GM18858 (cell line): Measurements from ENCODE around the gene DSCAML1.
"Not testable (repeated sequence)": the region's sequence is repeated elsewhere in the genome, so short reads cannot be mapped to it uniquely, and the experiment has no call there.

ENCODE experiments used
- ATAC-seq: cut with Tn5 transposase; IDR thresholded peaks from one replicate; pipeline ENCODE4 v1.9.1; 2021; ENCODE audit not compliant: unreplicated experiment

Gene DSCAML1

DNA sequence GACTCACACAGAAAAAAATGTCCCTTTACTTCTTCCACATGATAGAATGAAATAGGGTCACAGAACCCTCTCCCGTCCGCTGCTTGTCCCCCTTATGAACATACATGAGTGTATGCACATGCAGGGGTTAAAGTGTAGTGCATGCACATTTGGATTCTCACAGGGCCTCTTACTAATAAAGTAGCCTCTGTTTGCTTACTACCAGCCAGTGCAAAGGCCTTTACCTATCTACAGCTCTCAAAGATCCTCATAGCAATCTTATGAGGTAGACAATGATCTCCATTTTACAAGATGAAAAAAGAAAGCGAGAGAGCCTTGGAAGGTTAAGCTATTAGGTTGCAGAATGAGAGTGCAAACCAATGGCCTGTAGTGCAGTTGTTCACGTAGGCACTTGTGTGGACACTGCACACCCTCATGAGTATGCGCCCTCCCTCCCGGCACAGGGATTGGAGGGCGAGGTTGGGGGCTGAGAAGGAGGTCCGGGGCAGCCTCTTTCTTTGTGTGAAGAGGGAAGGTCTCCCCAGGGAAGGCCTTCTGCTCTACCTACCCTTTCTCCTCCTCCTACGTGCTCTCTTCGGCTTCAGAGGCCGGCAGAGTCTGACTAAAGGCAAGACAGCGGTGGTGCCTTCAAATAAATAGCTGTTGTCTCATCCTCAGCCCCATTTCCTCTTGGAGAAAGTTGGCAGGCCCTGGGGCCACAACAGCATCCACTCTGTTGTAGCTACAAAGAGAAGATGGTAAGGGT is 378.1 kb downstream of the DSCAML1 start:
- ATAC-seq: no peak

DNA sequence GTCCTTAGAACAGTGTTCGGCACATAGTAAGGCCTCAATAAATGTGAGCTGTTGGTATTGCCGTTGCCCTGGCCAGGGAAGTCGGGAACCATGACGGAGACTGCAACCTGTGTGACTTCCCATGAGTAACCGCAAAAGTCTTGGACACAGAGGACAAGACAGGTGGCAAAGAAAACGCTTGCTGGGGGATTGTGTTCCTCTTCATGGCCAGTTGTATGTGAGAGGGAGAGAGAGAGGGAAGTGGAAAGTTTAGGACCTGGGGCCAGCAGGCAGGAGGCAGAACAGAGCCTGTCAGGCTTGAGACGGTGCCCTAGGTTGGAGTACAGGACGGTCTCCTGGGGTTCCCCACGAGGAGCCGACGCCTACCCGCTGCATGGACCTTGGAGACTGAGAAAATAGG is 379.2 kb downstream of the DSCAML1 start:
- no peak for ATAC-seq

DNA sequence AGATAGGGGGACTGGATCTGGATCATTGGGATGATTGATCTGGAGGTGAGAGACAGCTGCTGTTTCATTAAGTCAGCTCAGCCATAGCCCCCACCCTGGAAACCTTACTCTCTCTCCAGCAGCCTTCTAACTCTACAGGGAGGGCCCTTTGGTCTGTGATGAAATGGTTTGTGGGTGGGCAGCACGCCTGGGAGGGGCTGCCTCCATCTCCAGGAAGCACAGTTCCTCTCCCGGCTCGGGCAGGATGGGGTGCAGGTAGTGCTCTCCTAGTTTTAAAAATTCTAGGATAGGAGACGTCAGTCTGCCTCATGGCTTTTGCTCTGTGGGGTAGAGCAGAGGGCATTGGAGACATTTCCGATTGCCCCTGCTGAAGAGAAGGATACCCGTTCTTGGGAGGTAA is 379.7 kb downstream of the DSCAML1 start:
- no peak for ATAC-seq

DNA sequence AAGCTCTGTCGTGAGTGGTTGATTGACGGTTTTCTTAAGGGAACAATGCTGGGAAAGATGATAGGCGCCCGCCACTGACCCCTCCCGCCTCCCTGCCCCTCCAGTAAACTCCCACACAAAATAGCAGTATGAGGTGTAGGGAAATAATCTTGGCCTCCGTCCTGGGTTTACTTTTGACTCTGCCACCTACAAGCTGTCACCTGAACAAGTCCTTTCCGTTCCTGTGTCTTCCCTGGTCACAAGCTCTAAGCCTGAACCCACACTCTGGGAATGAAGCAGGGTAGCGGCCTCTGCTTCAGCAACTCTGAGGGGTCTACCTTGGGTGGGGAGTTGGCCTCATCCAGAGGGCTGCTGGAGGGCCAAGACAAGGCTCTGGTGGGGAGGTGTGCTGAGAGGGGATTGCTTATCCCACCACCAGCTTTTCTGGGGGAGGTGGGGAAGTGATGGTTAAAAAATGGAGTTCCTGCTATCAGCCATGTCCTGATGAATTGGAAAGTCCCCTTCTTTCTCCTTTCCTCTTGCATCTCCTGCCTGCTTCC is 381.6 kb downstream of the DSCAML1 start:
- no peak for ATAC-seq

DNA sequence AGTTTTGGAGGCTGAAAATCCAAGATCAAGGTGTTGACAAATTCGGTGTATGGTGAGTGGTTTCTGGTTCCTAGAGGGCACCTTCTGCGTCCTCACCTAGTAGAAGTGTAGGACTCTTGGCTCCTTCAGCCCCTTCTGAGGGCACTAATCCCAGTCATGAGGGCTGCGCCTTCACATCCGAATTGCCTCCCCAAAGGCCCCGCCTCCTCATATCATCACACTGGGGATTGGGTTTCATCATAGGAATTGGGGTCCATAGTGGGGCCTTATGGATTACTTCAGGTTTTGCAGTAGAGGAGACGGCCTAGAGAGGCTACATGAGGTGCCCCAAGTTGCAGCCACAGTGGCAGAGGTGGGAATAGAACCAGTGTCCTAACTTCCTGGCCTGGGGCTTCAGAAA is 382.3 kb downstream of the DSCAML1 start:
- ATAC-seq: no peak

DNA sequence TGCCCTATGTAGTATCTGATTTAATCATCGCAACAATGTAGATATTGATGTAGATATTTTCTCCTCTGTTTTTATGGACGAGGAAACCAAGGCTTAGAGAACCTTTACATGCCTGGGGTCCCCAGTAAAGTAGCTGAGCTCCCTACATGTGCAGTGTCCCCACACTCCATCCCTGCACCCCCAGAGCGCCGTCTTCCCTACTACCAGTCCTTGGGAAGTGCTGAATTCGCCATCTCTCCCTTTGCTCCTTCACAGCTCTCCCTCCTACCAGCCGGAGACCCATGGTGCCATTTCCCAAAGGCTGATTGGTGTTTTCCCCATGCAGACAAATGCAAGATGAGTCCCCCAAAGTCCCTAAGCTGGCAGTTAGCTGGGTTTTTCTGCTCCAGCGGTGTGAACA is 383.4 kb downstream of the DSCAML1 start:
- no peak for ATAC-seq

DNA sequence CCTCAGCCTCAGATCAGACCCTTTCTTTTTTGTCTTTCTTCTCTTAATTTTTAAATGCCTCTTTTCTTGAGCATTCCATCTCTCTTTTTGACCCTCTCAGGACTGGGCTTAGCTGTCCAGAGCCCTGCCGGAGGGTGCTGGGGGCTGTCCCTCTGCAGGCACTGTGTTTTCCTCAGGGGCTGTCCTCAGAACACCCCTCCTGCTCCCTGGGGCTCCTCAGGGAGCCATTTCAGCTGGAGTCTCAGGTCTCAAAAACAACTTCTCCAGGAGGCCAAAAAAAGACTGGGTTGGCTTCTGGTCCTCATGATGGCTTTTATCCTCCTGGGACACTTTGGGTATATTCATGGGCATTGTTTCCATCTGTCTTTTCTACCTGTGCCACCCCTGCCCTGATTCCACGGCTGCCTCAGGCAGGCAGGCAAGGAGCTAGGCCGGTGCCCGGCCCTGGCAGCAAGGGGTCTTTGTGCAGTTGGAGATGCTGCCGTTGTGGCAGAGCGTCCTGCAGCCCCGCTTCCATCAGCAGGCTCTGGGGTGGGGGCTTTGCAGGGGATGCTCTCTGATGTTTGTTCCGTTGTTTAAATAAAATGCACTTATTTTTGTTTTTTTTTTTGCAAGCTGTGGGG is 384.3 kb downstream of the DSCAML1 start:
- no peak for ATAC-seq

DNA sequence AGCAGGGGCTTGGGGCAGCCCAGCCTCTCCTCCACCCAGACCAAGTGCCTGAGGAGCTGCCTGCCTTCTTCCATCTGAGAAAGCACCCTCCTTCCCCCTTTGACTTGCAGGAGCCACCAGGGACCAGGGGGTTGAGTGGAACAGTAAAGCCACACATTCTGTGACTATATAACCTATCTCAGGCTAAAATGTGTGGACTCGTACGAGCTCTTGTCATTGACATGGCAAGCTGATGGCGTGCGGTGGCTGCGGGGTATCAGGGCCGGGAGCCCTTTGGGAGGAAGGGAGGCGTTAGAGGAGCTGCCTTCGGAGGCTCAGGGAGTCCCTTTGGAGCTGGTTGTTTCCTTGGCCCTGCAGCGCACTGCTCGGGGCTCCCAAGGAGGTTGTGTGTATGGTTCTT is 384.8 kb downstream of the DSCAML1 start:
- no peak for ATAC-seq

DNA sequence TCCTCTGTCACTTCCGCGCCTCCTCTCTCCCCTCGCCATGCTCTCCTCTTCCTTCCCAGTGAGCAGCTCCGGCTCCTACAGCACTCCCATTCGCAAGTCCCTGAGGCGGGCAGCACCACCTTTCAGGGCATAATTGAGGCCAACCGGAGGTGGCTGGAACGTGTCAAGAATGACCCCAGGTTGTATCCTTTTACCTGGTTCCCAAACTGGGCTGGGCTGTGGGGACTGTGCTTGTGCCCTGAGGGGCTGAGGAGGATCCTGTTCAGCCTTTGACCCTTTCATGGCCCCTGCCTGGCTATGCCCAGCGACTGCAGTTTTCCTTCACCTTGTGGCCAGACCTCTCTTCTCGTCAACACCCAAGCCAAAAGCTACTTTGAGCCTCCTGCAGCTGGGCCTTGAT is 385.3 kb downstream of the DSCAML1 start:
- ATAC-seq: no peak

DNA sequence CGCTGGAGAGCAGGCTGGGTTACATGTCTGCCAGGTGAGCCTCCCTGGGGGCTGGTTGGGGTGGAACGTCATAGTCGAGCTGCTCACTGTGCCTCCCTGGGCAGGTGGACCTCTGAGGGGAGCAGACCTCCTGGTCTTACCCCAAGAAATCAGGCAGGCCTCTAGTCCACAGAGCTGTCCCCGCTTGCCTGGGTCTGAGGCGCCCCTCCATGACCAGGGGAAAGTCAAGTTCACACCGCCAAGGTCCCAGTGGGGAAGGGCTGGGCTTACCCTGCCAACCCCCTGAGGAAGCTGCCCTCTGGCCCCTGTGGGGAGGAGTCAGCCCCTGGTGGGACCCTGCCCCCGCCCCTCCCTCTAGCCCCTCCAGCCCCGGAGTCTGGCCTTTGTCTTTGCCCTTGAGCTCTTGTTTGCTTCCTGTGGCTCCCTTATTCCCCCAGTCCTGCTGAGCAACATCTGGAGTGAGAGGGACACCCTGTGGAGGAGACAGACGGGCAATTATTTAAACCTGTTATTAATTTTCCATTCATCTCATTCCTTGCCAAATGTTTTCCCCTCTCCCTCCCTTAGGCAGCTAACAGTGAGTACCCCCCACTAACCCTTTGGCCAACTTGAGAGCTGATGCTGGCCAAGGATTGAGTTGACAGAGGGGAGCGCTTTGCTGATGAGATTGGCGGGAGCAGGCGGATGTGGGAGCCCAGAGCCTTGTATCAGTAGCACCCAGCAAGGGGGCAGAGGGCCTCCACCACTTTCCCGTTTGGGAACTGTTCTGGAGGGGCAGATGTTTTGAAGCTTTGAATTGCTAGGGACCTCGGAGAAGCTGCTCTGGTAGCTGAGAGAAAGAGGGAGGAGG is 385.9 kb downstream of the DSCAML1 start:
- no peak for ATAC-seq

DNA sequence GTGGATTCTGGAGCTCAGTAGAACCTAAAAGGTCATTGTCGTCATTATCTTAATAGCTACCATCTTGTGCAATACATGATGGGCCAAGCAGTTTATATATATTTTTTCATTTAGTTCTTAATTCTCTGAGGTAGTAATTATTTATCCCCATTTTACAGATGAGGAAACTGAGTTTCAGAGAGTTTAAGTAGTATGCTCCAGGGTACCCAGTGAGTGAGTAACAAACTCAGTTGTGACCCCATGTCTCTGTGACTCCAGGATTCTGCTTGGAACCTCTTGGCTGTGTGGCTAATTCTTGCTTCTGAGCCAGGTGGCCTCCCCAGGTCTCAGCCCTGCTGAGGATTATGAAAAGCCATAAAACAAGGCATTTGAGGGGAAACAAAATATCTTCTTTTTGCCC is 386.8 kb downstream of the DSCAML1 start:
- ATAC-seq: no peak

DNA sequence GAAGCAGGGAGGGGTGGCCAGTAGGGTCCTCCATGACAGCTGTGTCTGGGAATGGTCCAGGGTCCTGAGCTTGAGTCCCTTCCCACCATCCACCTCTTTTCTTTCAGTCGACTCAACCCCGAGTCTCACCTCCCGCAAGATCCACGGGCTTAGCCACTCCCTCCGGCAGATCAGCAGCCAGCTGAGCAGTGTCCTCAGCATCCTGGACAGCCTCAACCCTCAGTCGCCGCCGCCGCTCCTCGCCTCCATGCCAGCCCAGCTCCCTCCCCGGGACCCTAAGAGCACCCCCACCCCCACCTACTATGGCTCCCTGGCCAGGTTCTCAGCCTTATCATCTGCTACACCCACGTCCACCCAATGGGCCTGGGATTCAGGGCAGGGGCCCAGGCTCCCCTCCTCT is 387.5 kb downstream of the DSCAML1 start:
- no peak for ATAC-seq

DNA sequence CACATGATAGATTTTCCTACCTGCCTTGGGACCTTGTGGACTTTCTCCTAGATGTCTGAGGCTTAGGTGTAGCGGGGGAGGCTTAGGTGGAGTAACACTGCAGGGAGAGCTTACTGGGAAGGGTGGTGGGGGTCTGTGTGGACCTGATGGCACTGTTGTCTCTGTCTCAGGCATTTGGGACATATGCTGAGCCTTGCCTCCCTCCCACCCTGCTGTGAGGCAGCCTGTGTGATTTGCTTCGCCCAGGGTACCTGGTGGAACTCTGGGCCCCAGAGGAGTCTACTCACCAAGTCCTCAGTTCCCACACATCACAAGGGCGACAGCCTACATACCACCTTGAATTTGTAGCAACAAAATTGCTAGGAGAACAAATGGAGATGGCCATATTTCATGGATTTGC is 388.7 kb downstream of the DSCAML1 start:
- ATAC-seq: no peak

DNA sequence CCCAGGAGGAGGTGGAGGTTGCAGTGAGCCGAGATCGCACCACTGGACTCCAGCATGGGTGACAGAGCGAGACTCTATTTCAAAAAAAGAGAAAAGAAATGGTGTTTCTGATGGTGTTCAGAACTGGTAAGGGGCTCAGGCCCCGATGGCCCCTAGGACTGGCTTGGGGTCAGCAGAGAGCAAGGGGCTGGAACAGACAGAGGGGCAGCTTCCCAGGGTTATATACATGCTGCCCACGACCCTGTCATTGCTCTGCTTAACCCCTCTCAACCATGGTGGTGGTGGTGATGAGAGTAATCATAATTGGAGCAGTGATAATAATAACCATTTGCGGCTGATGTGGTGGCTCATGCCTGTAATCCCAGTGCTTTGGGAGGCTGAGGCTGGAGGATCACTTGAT is 390.0 kb downstream of the DSCAML1 start:
- ATAC-seq: no peak

DNA sequence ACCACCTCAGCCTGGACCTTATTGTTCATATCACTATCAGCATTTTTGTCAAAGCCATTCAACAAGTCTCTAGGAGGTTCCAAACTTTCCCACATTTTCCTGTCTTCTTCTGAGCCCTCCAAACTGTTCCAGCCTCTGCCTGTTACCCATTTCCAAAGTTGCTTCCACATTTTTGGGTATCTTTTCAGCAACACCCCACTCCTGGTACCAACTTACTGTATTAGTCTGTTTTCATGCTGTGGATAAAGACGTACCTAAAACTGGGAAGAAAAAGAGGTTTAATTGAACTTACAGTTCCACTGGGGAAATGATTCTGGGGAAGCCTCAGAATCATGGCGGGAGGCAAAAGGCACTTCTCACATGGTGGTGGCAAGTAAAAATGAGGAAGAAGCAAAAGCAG is 391.1 kb downstream of the DSCAML1 start:
- ATAC-seq: not testable (repeated sequence)

DNA sequence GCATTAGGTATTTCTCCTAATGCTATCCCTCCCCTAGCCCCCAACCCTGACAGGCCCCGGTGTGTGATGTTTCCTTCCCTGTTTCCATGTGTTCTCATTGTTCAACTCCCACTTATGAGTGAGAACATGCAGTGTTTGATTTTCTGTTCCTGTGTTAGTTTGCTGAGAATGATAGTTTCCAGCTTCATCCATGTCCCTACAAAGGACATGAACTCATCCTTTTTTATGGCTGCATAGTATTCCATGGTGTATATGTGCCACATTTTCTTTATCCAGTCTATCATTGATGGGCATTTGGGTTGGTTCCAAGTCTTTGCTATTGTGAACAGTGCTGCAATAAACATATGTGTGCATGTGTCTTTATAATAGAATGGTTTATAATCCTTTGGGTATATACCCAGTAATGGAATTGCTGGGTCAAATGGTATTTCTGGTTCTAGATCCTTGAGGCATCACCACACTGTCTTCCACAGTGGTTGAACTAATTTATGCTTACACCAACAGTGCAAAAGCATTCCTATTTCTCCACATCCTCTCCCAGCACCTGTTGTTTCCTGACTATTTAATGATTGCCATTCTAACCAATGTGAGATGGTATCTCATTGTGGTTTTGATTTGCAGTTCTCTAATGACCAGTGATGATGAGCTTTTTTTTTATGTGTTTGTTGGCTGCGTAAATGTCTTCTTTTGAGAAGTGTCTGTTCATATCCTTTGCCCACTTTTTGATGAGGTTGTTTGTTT is 397.7 kb downstream of the DSCAML1 start:
- ATAC-seq: not testable (repeated sequence)

DNA sequence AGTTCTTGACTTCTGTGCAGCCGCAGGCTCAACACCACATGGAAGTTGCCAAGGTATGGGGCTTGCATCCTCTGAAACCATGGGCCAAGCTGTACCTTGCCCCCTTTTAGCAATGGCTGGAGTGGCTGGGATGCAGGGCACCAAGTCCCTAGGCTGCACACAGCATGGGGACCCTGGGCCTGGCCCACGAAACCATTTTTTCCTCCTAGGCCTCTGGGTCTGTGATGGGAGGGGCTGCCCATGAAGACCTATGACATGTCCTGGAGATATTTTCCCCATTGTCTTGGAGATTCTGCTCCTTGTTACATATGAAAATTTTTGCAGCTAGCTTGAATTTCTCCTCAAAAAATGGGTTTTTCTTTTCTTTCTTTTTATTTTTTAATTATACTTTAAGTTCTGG is 398.4 kb downstream of the DSCAML1 start:
- not testable (repeated sequence) for ATAC-seq

DNA sequence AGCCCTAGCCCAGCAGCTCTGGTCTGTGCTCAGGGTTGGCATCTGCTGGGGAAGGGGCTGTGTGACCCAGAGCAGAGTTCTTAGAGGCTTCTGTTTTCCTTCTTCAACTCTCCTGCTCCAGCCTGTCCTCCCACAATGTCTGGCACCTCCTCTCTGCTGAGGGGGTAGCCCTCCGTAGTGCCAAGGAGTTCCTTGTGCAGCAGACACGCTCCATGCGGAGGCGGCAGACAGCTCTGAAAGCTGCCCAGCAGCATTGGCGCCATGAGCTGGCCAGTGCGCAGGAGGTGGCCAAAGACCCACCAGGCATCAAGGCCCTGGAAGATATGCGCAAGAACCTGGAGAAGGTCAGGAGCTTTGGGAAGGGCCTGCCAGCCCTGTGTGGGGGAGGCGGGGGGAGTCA is 400.0 kb downstream of the DSCAML1 start:
- no peak for ATAC-seq

DNA sequence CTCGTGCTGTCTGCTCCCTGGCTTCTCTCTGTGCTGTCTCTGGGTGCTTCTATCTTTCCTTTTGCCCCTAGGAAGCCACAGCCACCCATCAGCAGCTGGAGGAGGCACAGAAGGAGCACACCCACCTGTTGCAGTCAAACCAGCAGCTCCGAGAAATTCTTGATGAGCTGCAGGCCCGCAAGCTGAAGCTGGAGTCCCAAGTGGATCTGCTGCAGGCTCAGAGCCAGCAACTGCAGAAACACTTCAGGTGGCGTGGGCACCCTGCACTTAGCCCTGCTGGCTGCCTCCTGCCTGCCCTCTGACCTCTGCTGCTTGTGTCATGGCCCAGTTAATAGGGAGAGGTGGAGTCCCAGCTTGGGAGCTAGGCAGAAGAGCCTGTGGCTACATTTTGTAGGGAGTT is 401.5 kb downstream of the DSCAML1 start:
- ATAC-seq: no peak

DNA sequence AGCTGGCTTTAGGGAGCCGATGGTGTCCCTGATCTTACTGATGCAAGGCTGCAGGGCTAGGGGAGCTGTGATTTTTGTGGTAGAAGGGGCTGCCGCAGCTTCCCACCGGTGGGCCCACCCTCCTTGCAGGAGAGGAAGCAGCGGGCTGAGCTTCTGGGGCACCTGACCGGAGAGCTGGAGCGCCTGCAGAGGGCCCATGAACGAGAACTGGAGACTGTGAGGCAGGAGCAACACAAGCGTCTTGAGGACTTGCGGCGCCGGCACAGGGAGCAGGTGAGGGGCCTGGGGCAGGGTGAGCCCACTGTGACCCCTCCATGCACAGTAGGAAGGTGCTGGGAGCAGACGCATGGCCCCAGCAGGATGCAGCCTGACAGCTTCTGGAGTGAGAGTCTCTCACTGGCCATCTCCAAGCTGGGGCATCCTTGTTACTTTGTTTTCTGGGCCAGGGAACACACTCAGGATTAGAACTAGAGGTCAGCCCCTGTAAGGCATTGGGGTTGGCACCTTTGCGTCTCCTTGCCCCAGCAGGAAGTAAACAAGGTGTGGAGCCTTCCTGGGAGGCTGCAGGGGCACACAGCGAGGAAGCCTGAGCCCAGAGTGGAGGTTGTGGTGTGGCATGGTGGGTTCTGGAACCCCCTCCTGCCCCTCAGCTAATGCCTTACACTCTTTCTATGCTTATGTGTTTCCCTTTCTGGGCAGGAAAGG is 402.6 kb downstream of the DSCAML1 start:
- ATAC-seq: no peak
